Right hindlimb (tissue), 1 donor: Measurements from ENCODE around the gene CCDC39.
A peak's percentile ranks its signal among the peaks of the same experiment; 100 is the strongest.

Source experiments
- DNase-seq: peaks from one replicate; pipeline ENCODE4 v3.0.0-alpha.2; 2018

The CCDC39 gene

DNA sequence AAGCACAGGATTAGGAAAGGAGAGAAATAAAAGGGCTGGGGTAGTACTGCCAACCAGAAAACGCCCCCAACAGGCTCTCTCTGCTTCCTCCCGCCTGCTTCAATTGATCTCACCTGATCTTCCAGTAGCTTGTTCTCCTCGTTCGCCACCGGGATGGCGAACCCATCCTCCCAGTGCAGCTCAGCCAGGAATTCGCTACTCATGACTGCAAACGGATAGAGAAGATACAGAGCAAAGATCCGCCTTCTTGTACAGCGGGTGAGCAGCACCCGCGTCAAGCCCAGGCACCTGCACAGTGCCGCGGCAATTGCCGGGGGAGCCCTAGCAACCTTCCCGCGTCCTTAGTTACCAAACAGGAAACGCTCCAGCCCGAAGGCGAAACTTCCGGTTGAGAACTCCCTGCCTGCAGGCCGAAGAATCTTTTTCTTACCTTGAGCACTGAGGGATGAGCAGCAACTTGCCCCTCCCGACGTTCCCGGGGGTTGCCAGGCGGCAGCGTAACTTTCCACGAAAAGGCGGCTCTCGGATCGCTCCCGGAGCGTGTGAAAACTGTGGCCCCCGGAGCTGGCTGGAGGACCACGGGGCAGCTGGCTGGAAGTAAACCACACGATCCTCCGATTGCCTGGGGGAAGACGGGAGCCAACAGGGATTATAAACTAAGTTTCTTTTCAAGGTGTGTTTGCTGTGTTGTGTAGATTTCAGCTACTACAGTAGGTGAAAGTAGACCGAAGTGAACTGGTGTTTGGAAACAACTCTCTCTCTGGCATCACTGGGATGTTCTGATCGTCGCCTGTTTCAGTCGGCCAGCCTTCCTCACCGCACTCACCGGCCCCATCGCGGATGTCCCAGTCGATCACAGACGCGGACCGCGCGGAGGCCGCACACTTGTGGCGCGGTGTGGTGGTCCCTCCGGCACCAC, at the start of gene CCDC39:
TSS of gene CCDC39 (minus strand) at position 312 of the 919 bp plus-strand sequence. CDS start at position 203, 109 bp downstream.
- DNase-seq = peak; percentile 73

DNA sequence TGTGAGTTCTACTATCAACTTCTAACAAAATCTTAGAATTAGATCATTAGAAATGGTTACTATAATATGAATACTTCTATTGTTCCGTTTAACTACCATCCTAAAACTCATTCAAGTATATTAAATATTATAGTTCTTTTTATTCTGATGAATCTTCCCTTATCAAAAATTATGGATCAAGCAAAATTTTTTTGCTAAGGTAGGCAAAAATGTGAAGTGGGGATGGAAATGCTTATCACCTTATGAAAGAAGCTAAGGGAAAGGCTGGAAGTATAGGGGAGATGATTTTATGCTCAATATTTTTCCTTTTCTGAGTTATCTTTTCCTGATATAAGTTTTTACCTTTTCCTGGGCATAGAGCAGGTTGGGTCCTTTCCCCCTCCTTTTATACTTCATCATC, 40.7 kb upstream of the CCDC39 start:
- no peak for DNase-seq

DNA sequence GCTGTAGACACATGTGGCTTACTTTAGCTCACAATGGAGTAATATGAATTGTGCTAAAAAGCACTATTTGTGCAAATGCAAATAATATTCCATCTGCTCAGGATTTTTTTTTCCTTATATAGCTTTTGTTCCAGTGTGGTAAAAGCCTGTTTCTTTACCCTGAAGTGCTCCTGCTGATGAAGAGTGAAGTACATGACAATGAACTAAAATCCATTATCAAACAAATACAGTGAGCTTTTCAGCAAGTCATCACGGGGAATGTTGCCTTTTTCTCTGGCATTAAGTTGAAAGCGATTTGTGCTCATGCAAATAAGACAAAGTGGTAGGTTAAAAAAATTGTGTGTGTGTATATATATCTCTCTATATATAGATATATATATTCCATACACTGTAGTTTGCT, 28.6 kb upstream of the CCDC39 start:
- DNase-seq = no peak

DNA sequence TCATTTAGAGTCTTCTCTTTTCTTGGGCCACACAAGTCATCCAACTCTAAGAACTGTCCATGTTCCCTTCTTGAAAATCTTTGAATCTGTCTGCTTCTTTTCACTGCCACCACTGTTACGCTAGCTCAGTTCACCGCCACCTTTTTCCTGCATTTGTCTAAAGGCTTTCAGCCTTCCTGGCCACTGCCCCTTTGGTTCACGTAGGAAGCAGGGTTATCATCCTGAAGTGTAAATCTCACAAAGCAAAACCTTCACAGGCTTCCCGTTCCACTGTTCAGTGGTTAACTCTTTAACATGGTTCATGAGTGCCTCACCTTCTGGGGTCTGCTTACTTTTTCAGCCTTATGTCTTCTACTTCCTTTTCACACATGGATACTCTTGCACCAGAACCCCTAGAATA, 26.3 kb upstream of the CCDC39 start:
- DNase-seq = no peak

DNA sequence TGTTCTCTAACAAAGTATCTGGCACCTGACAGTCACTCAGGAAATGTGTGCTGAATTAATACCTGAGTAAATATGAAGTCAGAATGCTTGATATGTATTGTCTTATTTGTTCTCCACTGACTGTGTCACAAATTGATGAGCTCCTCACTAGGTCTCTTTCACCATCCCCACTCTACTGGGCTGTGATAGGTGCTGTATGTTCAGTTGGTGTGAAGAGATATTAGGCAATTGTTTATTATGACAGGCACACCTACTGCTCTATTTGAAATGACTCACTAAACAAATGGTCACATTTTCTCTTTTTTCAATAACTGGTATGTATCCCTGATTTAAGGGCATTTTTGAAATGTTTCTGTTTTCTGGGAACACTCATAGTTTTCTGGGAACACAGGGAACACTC, 25.2 kb upstream of the CCDC39 start:
- no peak for DNase-seq

DNA sequence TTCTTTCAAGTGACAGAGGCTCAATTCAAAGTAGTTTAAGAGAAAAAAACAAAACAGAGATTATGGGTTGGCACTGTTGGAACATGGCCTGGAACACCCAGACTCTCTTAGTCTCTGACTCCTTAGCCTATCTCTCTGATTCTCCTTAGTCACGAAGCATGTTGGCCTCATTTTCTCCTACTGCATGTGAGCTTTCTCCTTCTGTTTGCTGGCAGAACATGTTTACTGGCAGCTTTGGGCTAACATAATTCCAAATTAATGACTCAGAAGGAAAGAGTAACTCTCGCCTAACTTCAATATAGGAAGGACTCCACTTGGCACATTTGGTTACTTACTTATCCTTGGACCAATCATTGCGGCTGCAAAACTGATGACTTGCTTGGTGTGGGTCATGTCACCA, 21.7 kb upstream of the CCDC39 start:
- no peak for DNase-seq

DNA sequence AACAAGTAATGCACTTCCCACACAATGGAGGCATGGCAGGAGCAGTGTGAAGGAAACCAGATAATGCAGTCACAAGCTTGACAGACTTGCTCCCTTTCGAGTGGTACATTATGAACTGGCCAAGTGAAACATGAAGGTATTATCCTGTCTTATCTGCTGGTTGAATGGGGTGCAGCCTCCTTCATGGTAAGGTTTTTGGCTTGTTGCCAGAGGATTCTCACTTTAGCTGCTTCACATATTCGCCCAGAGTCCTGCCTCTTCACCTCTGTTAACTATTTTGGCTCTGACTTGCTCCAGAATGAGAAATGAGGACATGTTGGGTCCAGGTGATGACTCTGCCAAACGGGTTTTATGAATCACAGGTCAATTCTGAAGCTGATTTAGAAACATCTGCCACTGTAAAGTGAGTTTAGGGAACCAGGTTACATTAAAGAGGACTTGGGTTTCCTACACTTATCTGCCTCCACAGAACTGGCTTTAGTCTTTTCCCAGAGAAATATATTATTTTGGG, 19.5 kb upstream of the CCDC39 start:
- DNase-seq = no peak

DNA sequence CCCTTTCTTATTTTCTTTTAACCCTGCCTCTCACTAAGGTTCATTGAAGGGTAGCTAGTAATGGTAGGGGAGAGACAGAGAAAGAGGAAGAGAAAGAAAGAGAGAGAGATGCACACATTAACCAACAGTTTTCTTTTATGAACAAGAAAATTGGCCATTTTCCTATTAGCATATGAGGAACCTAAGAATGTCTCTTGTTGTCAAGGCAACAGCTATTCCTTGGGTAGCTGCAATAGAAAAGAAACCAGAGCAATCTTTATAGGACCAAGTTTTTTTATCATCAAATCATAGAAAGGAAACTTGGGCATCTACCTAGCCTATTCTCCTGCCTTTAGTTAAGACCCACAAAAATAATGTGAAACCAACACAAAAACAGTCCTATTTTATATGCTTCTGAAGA, 15.0 kb upstream of the CCDC39 start:
- DNase-seq = no peak

DNA sequence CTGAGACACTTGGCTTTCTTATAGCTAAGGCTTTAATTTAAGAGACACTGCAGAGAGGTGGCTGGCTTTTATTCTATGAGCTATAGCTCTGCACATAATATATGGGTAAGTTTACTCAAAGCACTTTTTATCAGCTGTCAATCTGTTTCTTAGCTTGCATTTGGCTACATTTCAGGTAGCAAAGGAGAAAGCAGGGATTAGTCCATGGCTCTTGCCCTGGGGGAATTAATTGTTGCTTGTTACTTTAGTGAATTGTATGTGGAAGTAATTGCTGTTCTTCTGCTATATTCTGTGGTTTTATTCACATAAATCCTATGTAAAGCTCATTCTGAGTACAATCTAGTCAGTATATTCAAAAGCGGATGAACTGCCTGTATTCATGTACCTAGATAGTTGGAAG, 14.4 kb upstream of the CCDC39 start:
- DNase-seq = no peak

DNA sequence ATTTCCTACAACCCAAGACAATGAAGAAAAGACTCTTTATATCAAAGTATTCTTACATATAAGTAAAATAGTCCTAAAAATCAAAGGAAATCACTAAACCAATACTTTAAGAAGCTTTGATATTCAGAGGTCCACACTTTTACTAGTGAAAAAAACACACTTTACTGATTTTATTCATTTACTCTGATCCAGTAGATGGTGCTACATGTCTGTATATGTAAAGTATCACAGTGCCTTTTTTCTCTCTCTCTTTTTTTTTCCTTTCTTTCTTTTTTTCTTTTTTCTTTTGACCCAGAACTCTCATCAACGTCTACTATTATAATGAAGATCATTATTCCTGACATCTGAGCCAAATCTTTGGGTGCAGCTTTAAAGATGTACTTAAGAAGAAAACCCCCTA, 10.8 kb upstream of the CCDC39 start:
- DNase-seq = no peak

DNA sequence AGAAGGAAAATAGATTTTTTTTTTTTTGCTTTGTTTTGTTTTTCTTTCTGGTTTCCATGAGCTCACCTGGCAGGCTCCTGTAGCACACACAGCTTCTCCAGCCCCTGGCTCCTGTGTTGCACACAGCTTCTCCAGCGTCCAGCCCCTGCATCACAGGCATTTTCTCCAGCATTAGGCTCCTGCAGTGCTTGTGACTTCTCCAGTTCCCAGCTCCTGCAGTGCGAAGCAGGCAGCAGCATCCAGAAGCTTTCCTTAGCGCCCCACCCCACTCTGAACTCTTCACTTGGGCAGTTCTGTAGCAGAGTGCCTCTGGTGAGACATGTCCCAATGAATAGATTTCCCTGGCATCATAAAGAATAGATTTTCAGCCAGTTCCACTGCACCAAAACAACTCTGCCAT, 5.5 kb upstream of the CCDC39 start:
- DNase-seq = no peak

DNA sequence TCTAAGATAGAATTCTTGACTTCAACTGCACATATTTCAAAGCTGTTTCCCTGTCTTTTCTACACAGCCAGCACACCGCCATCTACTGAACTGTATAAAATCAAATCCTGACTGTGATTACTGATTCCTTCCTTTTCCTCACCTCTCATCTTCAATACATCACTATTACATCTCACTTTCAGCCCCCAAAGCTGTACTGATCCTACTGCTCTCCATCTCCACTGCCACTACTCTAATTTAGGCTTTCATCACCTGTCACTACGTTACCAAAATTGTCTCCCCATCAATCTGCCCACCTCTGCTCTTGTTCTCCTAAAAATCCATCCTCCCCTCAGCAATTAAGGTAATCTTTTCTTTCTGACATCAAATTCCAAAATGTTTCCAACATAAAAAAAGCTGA, 4.5 kb upstream of the CCDC39 start:
- DNase-seq = no peak

DNA sequence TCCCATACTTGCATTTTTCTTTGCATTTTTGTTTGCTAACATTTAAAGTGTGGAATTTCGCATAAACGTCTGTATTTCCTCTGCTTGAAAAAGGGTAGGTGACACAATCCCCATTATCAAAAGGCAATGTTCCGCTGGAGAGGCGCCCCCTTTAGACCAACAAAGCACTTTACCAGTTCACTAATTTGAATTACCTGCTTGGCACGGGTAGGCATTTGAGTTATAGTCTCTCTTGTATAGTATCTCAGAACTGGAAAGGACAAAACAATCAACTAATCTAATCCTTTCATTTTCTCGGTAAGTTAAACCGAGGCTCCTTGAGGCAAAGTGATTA, 775 bp upstream of the CCDC39 start:
- no peak for DNase-seq

DNA sequence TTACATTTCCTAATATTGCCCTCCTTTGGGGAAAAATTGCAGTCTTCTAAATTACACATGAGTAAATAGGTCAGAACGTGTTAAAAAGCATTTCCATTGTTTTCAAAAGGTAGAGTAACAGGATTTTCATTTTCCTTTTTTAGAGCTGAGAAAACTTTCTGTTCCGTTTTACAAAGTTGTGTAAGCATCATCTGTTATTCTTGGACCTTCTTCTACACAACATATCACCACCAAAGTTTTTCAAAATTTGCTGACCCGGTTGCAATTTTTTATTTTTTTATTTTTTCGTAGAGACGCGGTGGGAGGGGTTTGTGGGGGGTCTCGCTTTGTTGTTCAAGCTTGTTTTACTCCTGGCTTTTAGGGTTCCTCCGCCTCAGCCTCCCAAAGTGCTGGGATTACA, 1.1 kb downstream of the CCDC39 start:
- no peak for DNase-seq

DNA sequence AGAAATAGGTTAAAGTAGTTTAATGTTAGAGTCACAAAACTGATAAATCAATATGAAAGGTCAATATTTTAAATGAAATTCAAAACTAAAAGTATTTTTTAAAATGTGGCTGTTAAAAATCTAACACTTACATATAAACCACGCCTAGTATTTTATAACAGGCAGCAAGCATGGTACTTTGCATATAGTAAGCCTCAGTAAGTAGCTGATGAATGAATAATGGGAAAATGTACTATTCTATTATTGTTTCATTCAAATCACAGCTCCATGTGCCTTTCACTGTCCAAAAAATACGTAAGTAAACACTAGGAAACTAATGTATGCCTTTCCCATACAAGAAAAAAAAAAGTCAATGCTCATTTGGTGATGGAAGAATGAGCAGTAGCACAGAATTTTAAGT, 17.8 kb downstream of the CCDC39 start:
- DNase-seq = no peak

DNA sequence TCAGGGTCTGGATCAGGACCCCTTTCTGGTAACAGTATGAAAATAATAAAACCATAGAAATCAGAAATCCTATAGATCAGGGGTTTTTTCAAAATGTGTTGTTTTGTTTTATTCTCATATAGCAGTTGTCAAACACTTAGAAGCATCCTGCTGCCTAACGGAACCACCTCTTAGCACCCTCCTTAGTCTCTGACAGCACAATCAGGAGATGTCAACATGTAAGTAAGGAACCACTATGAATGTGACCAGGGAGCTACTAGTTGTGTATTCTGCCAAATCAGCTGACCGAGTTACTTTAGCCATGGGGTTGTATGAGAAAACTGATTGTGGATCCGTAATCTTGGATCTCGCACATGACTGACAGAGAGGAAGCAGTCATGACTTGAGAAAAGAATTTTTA, 22.2 kb downstream of the CCDC39 start:
- no peak for DNase-seq

DNA sequence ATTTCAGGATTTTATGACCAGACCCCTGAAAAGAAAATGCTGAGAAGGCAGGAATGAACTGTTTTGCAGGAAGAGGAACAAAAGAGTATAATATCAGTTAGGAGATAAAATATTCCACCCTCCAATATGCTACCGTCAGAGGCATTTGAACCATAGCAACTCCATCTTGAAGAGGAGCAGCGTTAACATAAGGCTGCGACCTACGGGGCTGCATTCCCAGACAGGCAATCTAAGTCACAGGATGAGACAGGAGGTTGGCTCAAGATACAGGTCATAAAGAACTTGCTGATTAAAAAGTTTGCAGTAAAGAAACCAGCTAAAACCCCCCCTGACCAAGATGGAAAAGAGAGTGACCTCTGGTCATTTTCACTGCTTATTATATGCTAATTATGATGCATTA, 22.9 kb downstream of the CCDC39 start:
- DNase-seq = no peak

DNA sequence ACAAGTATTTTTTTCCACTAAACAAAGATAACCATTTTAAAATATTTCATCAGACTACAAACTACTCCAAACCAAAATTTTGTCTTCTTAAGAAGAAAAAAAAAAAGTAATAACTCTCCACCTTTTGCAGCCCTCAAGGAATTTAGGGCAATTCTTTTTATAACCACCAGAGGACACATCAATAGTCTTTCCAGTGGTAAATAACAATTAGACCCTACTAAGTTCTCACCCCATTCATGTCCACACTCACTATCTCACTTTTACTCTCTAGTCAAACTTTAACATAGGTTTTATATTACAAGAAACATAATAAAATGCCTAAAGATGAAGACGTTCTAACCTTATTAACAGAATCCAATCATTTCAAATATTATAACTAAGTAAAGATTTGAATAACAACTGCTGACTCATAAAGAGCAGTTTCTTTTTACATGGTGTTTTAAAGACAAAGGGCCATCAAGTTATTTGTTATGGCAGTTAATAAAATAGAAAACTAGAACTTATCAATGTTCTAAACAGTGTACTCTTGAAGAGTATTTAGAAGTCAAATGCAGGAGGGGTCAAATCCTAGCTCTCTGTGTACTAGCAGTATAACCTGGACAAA, 33.0 kb downstream of the CCDC39 start:
- no peak for DNase-seq

DNA sequence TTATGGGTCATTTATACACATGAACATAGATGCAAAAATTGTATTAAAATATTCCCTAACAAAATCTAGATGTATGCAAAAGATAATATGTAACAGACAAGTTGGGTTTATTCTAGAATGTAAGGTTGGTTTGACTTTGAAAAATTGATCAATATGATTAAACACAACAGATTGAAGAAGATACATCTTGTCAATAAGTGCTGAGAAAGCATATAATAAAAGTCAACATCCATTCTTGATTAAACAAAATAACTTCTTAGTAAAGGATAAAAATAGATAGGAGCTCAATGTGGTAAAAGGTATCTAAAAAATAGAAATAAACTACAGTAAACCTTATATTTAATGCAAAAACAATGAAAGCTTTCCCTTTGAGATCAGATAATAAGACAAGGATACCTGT, 38.3 kb downstream of the CCDC39 start:
- no peak for DNase-seq

DNA sequence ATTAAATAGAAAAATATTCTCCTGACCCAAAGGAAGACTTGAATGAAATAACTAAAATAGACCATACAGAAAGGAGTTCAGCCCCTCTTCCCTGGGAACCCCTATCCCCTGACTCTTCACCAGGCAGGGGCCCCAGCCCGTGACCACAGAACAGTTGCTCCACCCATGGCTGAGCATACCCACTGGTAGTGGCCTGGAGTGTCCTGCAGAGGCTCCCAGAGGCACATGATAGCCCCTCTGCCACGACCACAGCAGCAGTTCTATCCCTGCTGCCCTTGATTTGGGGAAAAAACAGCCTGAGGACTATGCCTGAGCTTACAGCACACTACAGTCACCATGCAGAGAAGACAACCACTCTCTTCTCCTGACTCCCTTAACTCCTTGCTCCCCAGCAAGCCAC, 45.6 kb downstream of the CCDC39 start:
- DNase-seq = no peak

DNA sequence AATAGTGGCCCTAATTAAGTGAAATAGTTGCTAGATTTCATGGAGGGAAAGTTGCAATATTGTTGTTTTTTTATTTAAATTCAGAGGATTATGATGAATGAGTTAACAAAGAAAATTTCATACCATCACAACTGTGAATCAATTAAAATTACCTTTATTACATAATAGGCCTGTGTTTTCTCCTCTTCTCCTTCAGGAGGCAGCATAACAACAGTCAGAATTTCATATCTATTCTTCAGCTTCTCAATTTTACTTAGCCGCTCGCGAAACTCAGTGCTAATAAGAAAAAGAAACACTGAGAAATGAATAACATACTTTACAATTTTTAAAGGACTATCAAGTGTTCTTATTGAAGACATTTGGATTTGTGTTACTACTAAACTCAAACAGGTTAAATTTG, 48.0 kb downstream of the CCDC39 start:
- DNase-seq = no peak

DNA sequence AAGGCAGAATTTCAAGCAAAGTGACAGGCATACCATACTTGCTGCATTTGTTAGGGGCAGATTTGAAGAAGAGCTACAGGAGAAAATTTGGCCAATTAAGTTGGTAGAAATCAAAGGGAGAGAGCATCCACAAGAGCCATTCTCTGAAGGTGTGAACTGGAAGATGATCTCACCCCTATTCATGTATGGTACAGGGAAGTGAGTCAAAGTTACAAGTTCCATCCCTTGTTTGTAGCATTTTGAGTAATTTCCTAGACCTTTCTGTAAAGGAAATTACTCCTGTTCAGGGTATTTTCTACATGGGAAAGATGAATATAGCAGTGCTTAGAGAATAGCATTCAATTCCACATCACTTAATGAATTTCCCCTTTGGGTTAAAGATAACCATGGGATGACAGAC, 48.9 kb downstream of the CCDC39 start:
- no peak for DNase-seq

DNA sequence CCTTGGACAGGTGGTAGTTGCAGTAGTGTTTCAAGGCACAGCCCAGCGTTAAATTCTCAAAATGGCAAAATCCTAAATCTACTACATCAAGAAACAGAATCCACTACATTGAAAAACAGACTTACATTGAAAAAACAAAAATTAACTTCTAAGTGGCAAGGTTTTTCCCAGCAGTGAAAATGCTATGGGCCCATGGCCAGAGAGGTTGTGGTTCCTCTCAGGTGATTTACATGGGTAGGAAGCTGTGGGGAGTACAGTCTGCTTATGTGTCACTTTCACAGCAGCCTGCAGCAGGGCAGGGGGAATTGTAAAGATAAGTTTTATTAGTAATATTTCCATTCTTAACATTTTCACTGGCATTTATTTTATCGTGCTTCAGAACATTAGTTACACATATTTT, 52.4 kb downstream of the CCDC39 start:
- DNase-seq = no peak

DNA sequence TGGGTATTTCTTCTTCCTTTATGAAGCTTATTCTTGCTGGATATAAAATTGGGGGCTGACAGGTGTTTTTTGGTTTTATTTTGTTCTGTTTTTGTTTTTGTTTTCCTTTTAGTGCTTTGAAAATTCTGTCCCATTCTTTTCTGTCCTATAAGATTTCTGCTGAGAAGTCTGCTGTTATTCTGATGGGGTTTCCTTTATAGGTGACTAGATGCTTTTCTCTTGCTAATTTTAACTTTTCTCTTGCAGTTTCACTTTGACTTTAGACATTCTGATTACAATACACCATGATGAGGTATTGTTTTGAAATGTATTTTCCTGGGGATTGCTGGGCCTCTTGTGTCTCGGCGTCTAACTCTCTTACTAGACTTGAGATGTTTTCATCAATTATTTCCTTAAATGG, 54.6 kb downstream of the CCDC39 start:
- DNase-seq = no peak

DNA sequence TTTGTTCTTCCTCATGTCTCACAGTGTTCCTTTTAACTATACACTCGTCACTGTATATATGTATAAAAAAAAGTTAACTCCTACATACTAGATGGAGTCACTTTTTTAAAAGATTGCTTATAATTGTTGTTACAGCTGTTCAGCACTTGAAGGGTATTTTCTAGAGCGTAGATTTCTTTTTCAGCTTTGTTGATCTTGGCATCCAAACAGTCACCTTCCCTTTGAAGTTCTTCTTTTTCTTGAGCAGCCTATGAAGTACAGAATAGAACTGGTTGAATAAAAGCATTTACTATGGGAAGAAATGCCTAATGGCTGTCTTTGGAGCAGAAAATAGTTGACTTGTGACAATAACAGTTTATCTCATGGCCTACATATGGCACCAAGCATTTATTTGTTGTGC, 59.6 kb downstream of the CCDC39 start:
- DNase-seq = no peak
